ENCODE results near the gene MFNG. TPM values are rescaled to one million over a fixed set of nuclear protein-coding genes. Genes with fewer than 3 reads are reported as not detected.

Gene MFNG
- total RNA-seq, 4 donors from 2014 or later = 7.5 to 23.1 (median 18.5) TPM

DNA sequence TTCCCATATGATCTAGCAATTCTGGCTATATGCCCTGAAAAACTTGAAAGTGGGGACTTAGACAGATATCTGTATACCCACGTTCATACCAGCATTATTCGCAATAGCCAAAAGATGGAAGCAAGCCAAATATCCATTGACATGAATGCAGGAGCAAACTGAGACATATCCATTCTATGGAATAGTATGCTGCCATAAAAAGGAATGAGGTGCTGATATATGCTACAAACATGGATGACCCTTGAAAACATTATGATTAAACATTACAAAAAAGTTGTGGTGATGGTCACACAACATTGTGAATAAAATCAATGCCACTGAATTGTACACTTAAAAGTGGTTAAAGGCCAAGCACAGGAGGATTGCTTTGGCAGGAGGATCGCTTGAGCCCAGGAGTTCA lies 25.5 kb downstream of the MFNG start:
- no peak overlapping the region for H3K4me3 ChIP-seq
- intact Hi-C loops (cut with DNase I) = no loop called here
- peaks cover 0 to 85% (median 1%) of the 10 kb centered on the region in 4 donors for H3K27me3 ChIP-seq
- 74% methylated on average over 3 of the region's 3 CpGs for WGBS
- TF ChIP-seq POLR2AphosphoS5 (IDR thresholded peaks at IDR 0.05) (no peak), POLR2A (IDR thresholded peaks at IDR 0.05; ENCODE audit: low read depth) (no peak)
- H3K27ac ChIP-seq (replicated peaks in 1 of 4) = no peak overlapping the region
- H3K4me1 ChIP-seq = no peaks in the 10 kb centered on the region
- H3K36me3 ChIP-seq = peaks cover 0 to 1% (median 0%) of the 10 kb centered on the region in 4 donors
- DNase-seq (ENCODE audit: extremely low spot score) = no peak
- H3K9me3 ChIP-seq = no peaks in the 10 kb centered on the region

- DNase-seq (ENCODE audit: extremely low spot score) = no peak
- intact Hi-C loops (cut with DNase I) = loop anchor here (10.0 kb wide), 1 partner anchor 144 kb away; no protein-coding TSS in a partner anchor
- H3K27me3 ChIP-seq = peaks cover 0 to 90% (median 1%) of the 10 kb centered on the region in 4 donors
- no peak overlapping the region for H3K4me3 ChIP-seq
- 63% methylated on average over 9 of the region's 9 CpGs for WGBS
- H3K27ac ChIP-seq (replicated peaks in 1 of 4) = no peak overlapping the region
- no peaks in the 10 kb centered on the region for H3K36me3 ChIP-seq
- no peak for TF ChIP-seq EP300 (IDR thresholded peaks at IDR 0.05)
- no peak for TF ChIP-seq POLR2A (IDR thresholded peaks at IDR 0.05; ENCODE audit: low read depth)
- TF ChIP-seq POLR2AphosphoS5 (IDR thresholded peaks at IDR 0.05) = no peak
- no peak for TF ChIP-seq CTCF (IDR thresholded peaks at IDR 0.05)
- no peaks in the 10 kb centered on the region for H3K4me1 ChIP-seq
- no peaks in the 10 kb centered on the region for H3K9me3 ChIP-seq
Measured at GRCh38 chr22:37459206-37459605, 27.0 kb downstream of the MFNG start.

GRCh38 chr22:37457093-37457893 lies 28.9 kb downstream of the MFNG start:
- TF ChIP-seq CTCF (IDR thresholded peaks at IDR 0.05) = peak; percentile 56 to 70 (median 62)
- no peak for TF ChIP-seq POLR2A (IDR thresholded peaks at IDR 0.05; ENCODE audit: low read depth)
- no peak for TF ChIP-seq EP300 (IDR thresholded peaks at IDR 0.05)
- no peak for TF ChIP-seq POLR2AphosphoS5 (IDR thresholded peaks at IDR 0.05)
- no peak for DNase-seq (ENCODE audit: extremely low spot score)
- WGBS = 42% methylated on average over 4 of the region's 4 CpGs
- H3K27me3 ChIP-seq = peaks cover 0 to 80% (median 1%) of the 10 kb centered on the region in 4 donors
- H3K9me3 ChIP-seq = no peaks in the 10 kb centered on the region
- H3K4me3 ChIP-seq = no peak overlapping the region
- no peak overlapping the region for H3K27ac ChIP-seq (replicated peaks in 1 of 4)
- intact Hi-C loops (cut with DNase I) = loop anchor here (10.0 kb wide), 1 partner anchor 142 kb away; no protein-coding TSS in a partner anchor
- no peaks in the 10 kb centered on the region for H3K36me3 ChIP-seq
- H3K4me1 ChIP-seq = no peaks in the 10 kb centered on the region

- H3K36me3 ChIP-seq = no peaks in the 10 kb centered on the region
- H3K27me3 ChIP-seq = peaks cover 0 to 81% (median 1%) of the 10 kb centered on the region in 4 donors
- intact Hi-C loops (cut with DNase I) = loop anchor here (10.0 kb wide), 1 partner anchor 142 kb away; no protein-coding TSS in a partner anchor
- H3K4me3 ChIP-seq = no peak overlapping the region
- no peak overlapping the region for H3K27ac ChIP-seq (replicated peaks in 1 of 4)
- TF ChIP-seq CTCF (IDR thresholded peaks at IDR 0.05) (no peak), POLR2AphosphoS5 (IDR thresholded peaks at IDR 0.05) (no peak), POLR2A (IDR thresholded peaks at IDR 0.05; ENCODE audit: low read depth) (no peak), EP300 (IDR thresholded peaks at IDR 0.05) (no peak)
- H3K9me3 ChIP-seq = no peaks in the 10 kb centered on the region
- DNase-seq (ENCODE audit: extremely low spot score) = no peak
- no peaks in the 10 kb centered on the region for H3K4me1 ChIP-seq
- WGBS = 83% methylated on average over 17 of the region's 17 CpGs
Measured at GRCh38 chr22:37456346-37456745, 29.8 kb downstream of the MFNG start.

GRCh38 chr22:37455896-37456295 lies 30.3 kb downstream of the MFNG start:
- TF ChIP-seq EP300 (IDR thresholded peaks at IDR 0.05) (no peak), CTCF (IDR thresholded peaks at IDR 0.05) (no peak), POLR2AphosphoS5 (IDR thresholded peaks at IDR 0.05) (no peak), POLR2A (IDR thresholded peaks at IDR 0.05; ENCODE audit: low read depth) (no peak)
- intact Hi-C loops (cut with DNase I) = loop anchor here (10.0 kb wide), 1 partner anchor 141 kb away; no protein-coding TSS in a partner anchor
- WGBS = 79% methylated on average over 7 of the region's 14 CpGs

More at GRCh38 chr22:37455896-37456295, 30.3 kb downstream of the MFNG start:
- H3K27ac ChIP-seq (replicated peaks in 1 of 4) = no peak overlapping the region
- peaks cover 0 to 80% (median 1%) of the 10 kb centered on the region in 4 donors for H3K27me3 ChIP-seq
- DNase-seq (ENCODE audit: extremely low spot score) = no peak
- no peaks in the 10 kb centered on the region for H3K4me1 ChIP-seq
- H3K36me3 ChIP-seq = no peaks in the 10 kb centered on the region
- peaks cover 0 to 1% (median 0%) of the 10 kb centered on the region in 4 donors for H3K9me3 ChIP-seq
- no peak overlapping the region for H3K4me3 ChIP-seq
